Measurements from ENCODE around the gene CCNK. TPM values are rescaled to one million over a fixed set of nuclear protein-coding genes. Genes with fewer than 3 reads are reported as not detected.

Gene CCNK
- total RNA-seq, 4 donors from 2014 or later = 15.0 to 35.3 (median 19.1) TPM

GRCh38 chr14:99559286-99559990, 78.2 kb downstream of the CCNK start:
- Histone ChIP-seq H3K27me3 (no peaks in the 10 kb centered on the region), H3K27ac (no peak overlapping the region), H3K9me3 (no peaks in the 10 kb centered on the region), H3K36me3 (no peaks in the 10 kb centered on the region), H3K4me3 (no peak overlapping the region), H3K4me1 (peaks cover 17 to 20% of the 10 kb centered on the region in 2 donors)
- TF ChIP-seq, protein P1, sequence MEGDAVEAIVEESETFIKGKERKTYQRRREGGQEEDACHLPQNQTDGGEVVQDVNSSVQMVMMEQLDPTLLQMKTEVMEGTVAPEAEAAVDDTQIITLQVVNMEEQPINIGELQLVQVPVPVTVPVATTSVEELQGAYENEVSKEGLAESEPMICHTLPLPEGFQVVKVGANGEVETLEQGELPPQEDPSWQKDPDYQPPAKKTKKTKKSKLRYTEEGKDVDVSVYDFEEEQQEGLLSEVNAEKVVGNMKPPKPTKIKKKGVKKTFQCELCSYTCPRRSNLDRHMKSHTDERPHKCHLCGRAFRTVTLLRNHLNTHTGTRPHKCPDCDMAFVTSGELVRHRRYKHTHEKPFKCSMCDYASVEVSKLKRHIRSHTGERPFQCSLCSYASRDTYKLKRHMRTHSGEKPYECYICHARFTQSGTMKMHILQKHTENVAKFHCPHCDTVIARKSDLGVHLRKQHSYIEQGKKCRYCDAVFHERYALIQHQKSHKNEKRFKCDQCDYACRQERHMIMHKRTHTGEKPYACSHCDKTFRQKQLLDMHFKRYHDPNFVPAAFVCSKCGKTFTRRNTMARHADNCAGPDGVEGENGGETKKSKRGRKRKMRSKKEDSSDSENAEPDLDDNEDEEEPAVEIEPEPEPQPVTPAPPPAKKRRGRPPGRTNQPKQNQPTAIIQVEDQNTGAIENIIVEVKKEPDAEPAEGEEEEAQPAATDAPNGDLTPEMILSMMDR (IDR thresholded peaks at IDR 0.05 in 4 of 5, conservative IDR thresholded peaks at IDR 0.05 in 1 of 5) = no peak
- TF ChIP-seq POLR2A (IDR thresholded peaks at IDR 0.05) = no peak
- DNase-seq = no peak
- in situ Hi-C loops (cut with MboI; ENCODE audit: low sequenced_read_pairs in 4 of 4) (no loop called here), intact Hi-C loops (cut with DNase I; ENCODE audit: low total_unique reads) (no loop called here)
- no peak for ATAC-seq

DNA sequence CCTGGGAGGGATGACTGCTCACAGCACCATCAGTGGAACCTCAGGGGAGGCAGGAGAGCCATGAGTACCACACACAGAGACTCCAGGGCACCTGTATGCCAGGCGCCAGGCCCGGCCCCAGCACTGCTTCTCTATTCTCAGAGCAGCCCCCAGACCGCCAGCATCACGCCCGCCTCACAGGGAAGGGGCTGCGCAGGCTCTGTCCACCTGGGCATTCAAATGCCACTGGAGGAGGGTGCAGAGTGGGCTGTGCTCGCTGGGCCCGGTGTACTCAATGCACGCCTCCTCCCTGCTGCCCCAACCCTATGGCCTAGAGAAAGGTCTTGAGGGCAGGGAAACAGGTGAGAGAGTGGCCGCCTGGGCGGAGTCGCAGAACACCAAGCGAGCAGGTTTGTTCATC, 79.2 kb downstream of the CCNK start:
- ATAC-seq (no peak), DNase-seq (no peak)
- in situ Hi-C loops (cut with MboI; ENCODE audit: low sequenced_read_pairs in 4 of 4) (loop anchor here in 1 of 4 donors (10.0 kb wide), 1 partner anchor 54 kb away; no protein-coding TSS in a partner anchor), intact Hi-C loops (cut with DNase I; ENCODE audit: low total_unique reads) (no loop called here)
- Histone ChIP-seq H3K27ac (no peak overlapping the region), H3K27me3 (no peaks in the 10 kb centered on the region), H3K9me3 (no peaks in the 10 kb centered on the region), H3K4me3 (no peak overlapping the region), H3K4me1 (peaks cover 21 to 30% of the 10 kb centered on the region in 2 donors), H3K36me3 (no peaks in the 10 kb centered on the region)
- TF ChIP-seq, protein P1 (IDR thresholded peaks at IDR 0.05 in 4 of 5, conservative IDR thresholded peaks at IDR 0.05 in 1 of 5) = no peak
- no peak for TF ChIP-seq POLR2A (IDR thresholded peaks at IDR 0.05)

- Histone ChIP-seq H3K27ac (no peak overlapping the region), H3K27me3 (no peaks in the 10 kb centered on the region), H3K4me3 (no peak overlapping the region), H3K4me1 (peaks cover 21 to 32% of the 10 kb centered on the region in 2 donors), H3K36me3 (no peaks in the 10 kb centered on the region), H3K9me3 (no peaks in the 10 kb centered on the region)
- intact Hi-C loops (cut with DNase I; ENCODE audit: low total_unique reads) (no loop called here), in situ Hi-C loops (cut with MboI; ENCODE audit: low sequenced_read_pairs in 4 of 4) (loop anchor here in 1 of 4 donors (10.0 kb wide), 1 partner anchor 54 kb away; no protein-coding TSS in a partner anchor)
- TF ChIP-seq POLR2A (IDR thresholded peaks at IDR 0.05) = no peak
- TF ChIP-seq, protein P1 (IDR thresholded peaks at IDR 0.05 in 4 of 5, conservative IDR thresholded peaks at IDR 0.05 in 1 of 5) = no peak
- ATAC-seq (no peak), DNase-seq (no peak)
These were observed 79.9 kb downstream of the CCNK start for GRCh38 chr14:99560922-99561683.

DNA sequence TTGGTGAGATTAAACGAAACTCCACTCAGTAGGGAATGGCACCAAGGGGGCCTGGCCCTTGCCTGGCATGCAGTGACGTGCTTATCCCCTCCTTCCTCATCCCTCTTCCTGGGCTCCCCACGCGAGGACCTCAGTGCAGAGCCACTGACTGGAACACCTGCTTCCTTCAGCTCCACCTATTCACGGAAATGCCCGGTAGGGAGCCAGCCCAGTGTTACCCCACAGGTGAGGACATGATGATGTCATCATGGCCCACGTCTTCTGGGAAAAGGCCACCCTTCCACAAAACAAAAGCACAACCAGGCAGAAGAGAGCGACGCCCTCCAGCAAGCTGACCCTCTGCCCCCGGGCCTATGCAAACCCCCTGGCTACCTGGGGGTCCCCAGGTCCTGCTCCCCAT, 80.7 kb downstream of the CCNK start:
- Histone ChIP-seq H3K36me3 (no peaks in the 10 kb centered on the region), H3K27ac (no peak overlapping the region), H3K4me3 (no peak overlapping the region), H3K9me3 (no peaks in the 10 kb centered on the region), H3K4me1 (peaks cover 21 to 32% of the 10 kb centered on the region in 2 donors), H3K27me3 (no peaks in the 10 kb centered on the region)
- in situ Hi-C loops (cut with MboI; ENCODE audit: low sequenced_read_pairs in 4 of 4) = loop anchor here in 1 of 4 donors (10.0 kb wide), 1 partner anchor 53 kb away; no protein-coding TSS in a partner anchor
- DNase-seq = no peak
- intact Hi-C loops (cut with DNase I; ENCODE audit: low total_unique reads) = loop anchor here (2.0 kb wide), 1 partner anchor 43 kb away; the partner anchor contains the start of gene CCDC85C
- no peak for TF ChIP-seq POLR2A (IDR thresholded peaks at IDR 0.05)
- TF ChIP-seq, protein P1 (IDR thresholded peaks at IDR 0.05 in 4 of 5, conservative IDR thresholded peaks at IDR 0.05 in 1 of 5) = no peak
- ATAC-seq = no peak

Other genes starting within 250 kb of the CCNK start
- gene BCL11B, start 209.2 kb upstream of the CCNK start, total RNA-seq = under 1 TPM in 3 of 4 donors, not detected in 1; 0.05 to 0.62 (median 0.18) TPM
- gene SETD3, start 550 bp upstream of the CCNK start, total RNA-seq = 100 to 1,000 TPM; 116 to 170 (median 117) TPM
- 10 to 100 TPM in 3 of 4 donors, 1 to 10 TPM in 1; 7.9 to 32.8 (median 15.4) TPM for gene CCDC85C, start 122.8 kb downstream of the CCNK start, total RNA-seq
- gene HHIPL1, start 163.7 kb downstream of the CCNK start, total RNA-seq = under 1 TPM; 0.07 to 0.82 (median 0.14) TPM
- gene CYP46A1, start 202.9 kb downstream of the CCNK start, total RNA-seq = 1 to 10 TPM in 1 of 4 donors, under 1 TPM in 3; 0.18 to 2.2 (median 0.45) TPM